ENCODE measurements around the gene SRXN1.
"Not testable (repeated sequence)": the region's sequence is repeated elsewhere in the genome, so short reads cannot be mapped to it uniquely, and the experiment has no call there.

Gene SRXN1

GRCh38 chr20:653590-654416 lies 803 bp upstream of the SRXN1 start:
- peak; percentile 3 for DNase-seq

- peak; percentile 9 for DNase-seq
These were observed 338 bp downstream of the SRXN1 start for GRCh38 chr20:652615-653109.

- no peak for DNase-seq
These were observed 1.0 kb downstream of the SRXN1 start for GRCh38 chr20:651713-652614.

- no peak for DNase-seq
These were observed 2.0 kb downstream of the SRXN1 start for GRCh38 chr20:650954-651353.

- no peak for DNase-seq
These were observed 2.7 kb downstream of the SRXN1 start for GRCh38 chr20:650281-650680.

GRCh38 chr20:647479-648019 lies 5.5 kb downstream of the SRXN1 start:
- DNase-seq = no peak

GRCh38 chr20:646868-647233 lies 6.1 kb downstream of the SRXN1 start:
- DNase-seq = no peak

- no peak for DNase-seq
These were observed 6.7 kb downstream of the SRXN1 start for GRCh38 chr20:646107-646867.

- peak; percentile 41 for DNase-seq
These were observed 7.5 kb downstream of the SRXN1 start for GRCh38 chr20:645318-646106.

GRCh38 chr20:644692-645317 lies 8.2 kb downstream of the SRXN1 start:
- DNase-seq = no peak

GRCh38 chr20:642398-643174 lies 10.4 kb downstream of the SRXN1 start:
- DNase-seq = no peak

- not testable (repeated sequence) for DNase-seq
These were observed 11.0 kb downstream of the SRXN1 start for GRCh38 chr20:642013-642397.

GRCh38 chr20:641516-641875 lies 11.5 kb downstream of the SRXN1 start:
- no peak for DNase-seq

GRCh38 chr20:640674-641515 lies 12.1 kb downstream of the SRXN1 start:
- DNase-seq = no peak

GRCh38 chr20:638579-638978 lies 14.4 kb downstream of the SRXN1 start:
- DNase-seq = no peak

- DNase-seq = no peak
These were observed 15.4 kb downstream of the SRXN1 start for GRCh38 chr20:637559-637958.

- no peak for DNase-seq
These were observed 17.1 kb downstream of the SRXN1 start for GRCh38 chr20:635893-636338.

- no peak for DNase-seq
These were observed 17.7 kb downstream of the SRXN1 start for GRCh38 chr20:635028-635892.

Data from stimulated activated naive CD4-positive, alpha-beta T cell treated with Interleukin-2 at 50 U/mL for 16 hours (primary cell).